Measurements from ENCODE around the gene STK32B.
"Not testable (repeated sequence)": the region's sequence is repeated elsewhere in the genome, so short reads cannot be mapped to it uniquely, and the experiment has no call there.

Gene STK32B

GRCh38 chr4:5165420-5166369 lies 114.4 kb downstream of the STK32B start:
- no peak for DNase-seq

GRCh38 chr4:5166377-5166776 lies 115.1 kb downstream of the STK32B start:
- no peak for DNase-seq

- no peak for DNase-seq
These were observed 117.6 kb downstream of the STK32B start for GRCh38 chr4:5168891-5169290.

GRCh38 chr4:5175836-5176235 lies 124.6 kb downstream of the STK32B start:
- DNase-seq, result not testable (repeated sequence)

- DNase-seq, result no peak
These were observed 133.3 kb downstream of the STK32B start for GRCh38 chr4:5184606-5185005.

- DNase-seq, result no peak
These were observed 134.3 kb downstream of the STK32B start for GRCh38 chr4:5185551-5185950.

DNA sequence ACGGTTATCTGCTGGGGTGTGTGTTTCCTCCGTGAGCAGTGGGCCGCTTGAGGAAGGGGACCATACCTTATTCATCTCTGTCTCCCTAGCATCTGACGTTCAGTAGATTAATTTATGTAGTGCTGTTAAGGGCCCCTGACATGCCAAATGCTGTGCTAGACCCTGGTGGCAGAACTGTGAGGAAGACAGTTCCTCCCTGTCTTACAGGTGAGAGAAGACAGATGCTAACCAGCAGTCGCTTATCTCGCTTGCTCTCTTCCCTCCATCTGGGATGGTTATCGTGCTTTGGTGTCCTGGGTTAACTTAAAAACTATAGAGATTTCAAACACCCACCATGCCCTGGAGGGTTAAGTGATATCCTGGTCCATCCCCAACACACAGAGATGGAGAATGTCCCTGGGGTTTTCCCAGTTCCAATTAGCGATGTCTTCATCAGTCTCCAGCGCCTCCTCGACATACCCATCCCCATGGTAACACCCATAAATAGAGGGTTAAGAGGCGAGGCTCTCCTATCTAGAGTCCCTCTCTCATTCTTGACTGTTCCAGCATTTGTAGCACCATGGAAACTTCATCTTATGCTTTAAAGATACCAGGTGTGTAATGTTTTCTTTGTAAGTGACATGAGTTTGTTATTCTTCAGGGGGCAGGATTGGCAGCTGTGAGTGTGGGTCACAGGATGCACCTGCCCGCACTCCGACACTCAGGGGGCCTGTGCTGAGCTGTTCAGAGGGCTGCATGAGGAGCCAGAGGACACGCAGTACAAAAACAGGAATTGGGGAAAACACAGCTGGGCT lies 135.2 kb downstream of the STK32B start:
- DNase-seq, result no peak

DNA sequence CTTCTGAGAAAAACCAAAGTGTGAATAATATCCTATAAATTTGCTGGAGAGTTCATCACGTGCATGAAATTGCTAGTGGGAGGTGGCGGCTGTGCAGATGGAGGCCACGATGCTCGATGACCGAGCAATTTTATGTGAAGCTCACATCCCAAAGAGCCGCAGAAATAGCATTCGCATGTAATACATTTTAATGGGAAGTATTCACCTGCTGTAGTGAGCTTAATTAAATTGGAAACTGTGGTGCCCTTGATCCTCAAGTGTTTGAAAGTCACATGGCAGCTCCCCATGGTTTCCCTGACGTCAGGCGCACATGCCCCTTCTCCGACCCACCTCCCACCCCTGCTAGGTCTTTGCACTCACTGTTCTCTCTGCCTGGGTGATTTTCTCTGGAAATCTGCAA lies 136.8 kb downstream of the STK32B start:
- DNase-seq, result no peak

- no peak for DNase-seq
These were observed 140.6 kb downstream of the STK32B start for GRCh38 chr4:5191831-5192230.

DNA sequence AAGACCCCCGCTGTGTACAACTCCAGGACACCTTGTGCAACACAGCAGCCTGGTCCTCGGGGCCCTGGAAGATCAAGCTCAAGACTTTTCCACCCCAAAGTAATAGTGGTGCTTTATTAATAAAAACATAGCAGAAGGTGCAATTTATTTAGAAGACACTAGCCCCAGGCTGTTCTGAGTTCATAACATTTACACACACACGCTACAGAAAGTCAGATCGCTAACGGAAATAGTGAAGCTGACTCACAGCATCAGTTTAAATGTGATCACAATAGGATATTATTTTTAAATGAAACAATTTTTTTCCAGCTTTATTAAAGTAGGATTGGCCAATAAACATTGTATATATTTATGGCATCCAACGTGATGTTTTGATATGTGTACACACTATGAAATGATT lies 141.0 kb downstream of the STK32B start:
- DNase-seq, result no peak

- no peak for DNase-seq
These were observed 141.4 kb downstream of the STK32B start for GRCh38 chr4:5192678-5193077.

DNA sequence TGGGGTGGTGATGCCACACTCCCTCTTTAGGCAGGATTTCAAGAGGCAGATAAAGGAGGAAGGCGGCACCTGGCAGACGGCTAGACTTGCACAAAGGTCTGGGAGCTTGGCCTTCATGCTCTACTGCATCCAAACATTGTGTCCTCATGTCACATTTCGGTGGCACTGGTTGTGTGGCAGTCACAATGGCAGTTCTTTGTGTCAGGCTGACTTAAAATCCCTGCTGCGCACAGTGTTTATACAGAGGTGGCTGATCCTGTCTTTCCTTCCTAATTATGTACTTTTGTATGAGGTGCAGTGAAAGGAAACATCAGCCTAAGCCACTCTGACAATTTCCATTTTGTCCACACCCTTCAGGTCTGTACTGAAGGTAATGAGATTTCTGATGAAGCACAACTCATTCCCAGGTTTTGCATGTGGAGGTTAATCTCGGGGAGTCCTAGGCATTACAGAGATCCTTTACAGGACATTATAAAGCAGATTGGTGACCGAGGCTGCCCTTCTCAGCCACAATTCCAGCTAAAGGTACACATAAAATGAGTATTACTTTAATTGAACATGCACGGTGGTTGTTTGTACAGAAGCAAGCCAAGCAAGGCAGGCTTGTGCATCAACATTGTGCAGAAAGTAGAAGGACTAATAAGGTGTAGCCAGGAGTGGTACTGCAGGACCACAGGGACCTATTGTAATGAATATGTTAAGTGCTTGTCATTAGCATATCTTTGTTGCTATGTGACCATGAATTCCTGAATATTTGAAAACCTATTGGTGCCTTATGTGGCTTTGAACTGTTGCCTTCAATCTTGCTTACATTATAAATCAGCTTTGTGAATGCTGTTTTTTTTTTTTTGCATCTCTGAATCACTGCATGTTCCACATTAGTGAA lies 147.6 kb downstream of the STK32B start:
- no peak for DNase-seq

DNA sequence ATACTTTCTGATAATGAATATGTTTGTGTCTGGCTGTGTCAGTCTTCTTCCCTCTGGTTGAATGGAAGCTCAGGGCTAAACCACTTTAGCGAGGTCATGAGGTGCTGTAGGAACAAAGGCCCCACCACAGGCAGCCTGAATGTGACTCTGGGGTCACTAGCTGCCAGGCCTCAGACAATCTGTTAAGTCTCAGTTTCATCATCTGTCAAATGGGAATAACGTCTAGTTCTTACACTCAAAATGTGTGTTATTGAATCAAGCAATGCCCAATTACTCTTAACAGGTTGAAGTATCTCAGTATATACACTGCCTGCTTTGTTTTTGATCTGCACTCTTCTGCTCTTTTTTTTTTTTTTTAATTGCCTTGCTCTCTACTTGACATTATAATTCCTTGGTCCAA lies 148.6 kb downstream of the STK32B start:
- DNase-seq, result no peak

DNA sequence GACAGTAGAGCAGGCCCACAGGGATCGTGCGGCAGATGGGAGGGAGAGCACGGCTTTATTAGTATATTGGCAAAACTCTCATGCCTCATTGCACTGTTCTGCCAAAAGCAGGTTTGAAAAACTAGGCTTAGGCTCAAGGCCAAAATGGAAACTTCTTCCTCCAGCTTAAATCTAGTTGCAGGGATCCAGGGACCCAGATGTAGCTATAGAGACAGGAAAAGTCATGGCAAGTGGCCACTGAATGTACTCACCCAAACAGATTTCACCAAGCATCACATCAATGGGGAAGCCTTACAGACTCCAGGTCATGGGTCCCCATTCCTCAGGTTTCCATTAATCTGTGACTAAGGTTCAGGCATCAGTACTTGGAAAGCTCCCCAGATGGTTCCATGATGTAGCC lies 149.2 kb downstream of the STK32B start:
- DNase-seq, result no peak

- no peak for DNase-seq
These were observed 152.2 kb downstream of the STK32B start for GRCh38 chr4:5203309-5203992.

GRCh38 chr4:5203993-5204310 lies 152.7 kb downstream of the STK32B start:
- no peak for DNase-seq

- no peak for DNase-seq
These were observed 153.5 kb downstream of the STK32B start for GRCh38 chr4:5204781-5205180.

GRCh38 chr4:5206016-5206790 lies 154.9 kb downstream of the STK32B start:
- DNase-seq, result peak; percentile 88

DNA sequence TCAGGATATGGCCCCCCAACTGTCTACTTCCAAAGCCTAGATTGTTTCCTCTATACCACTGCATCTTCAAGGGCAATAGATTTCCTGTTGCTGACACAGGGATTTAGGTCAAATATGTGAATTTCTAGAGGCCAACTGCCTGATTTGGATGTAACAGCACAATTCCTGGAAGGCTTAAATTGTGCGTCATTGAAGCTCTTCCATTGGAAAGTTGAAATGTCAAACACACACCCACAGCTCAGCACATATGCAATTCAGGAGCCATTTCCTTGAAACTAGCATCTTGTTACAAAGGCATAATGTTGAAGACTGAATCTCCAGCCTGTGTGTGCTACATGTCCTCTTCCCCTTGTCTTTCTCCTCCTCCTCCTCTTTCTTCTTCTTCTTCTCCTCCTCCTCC lies 158.6 kb downstream of the STK32B start:
- DNase-seq, result no peak

- no peak for DNase-seq
These were observed 160.1 kb downstream of the STK32B start for GRCh38 chr4:5211282-5211839.

DNA sequence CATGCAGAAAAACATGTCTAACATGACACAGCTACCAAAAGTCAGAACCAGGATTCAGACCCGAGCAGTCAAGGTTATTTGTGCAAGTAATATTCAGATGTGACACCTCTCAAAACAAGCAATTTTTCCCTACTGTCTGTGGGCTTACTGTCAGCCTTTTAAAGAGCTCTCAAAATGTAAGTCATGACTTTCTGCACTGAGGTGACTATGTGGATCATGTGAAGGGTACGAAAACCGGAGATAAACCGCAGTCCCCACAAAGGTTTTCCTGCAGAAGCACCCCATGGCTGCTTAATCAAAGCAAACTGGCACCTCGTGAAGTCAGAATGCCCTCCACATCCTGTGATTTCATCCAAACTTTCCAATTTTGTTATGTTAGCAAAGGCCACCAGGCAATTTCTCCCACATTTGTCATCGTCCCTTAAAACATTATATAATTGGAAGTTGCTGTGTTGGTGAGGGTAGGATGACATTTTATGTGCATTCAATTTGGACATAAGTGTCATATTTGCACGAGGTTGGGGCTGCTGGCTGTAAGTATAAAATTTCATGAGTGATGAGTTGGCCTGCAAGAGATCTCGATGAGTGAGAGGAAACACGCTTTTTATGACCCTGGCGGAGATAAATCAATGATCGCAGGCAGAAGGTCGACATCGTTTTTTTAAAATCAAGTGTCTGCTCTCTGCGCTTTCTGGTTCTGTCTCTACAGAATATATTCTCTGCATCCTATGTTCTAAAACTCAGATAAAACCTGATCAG lies 161.2 kb downstream of the STK32B start:
- DNase-seq, result no peak
